Right kidney (tissue), 1 donor: ENCODE results near the gene SURF4.
"Not testable (repeated sequence)": the region's sequence is repeated elsewhere in the genome, so short reads cannot be mapped to it uniquely, and the experiment has no call there.

Experiments
- DNase-seq: peaks from one replicate; pipeline ENCODE4 v3.0.0-alpha.2; 2016

The SURF4 gene

DNA sequence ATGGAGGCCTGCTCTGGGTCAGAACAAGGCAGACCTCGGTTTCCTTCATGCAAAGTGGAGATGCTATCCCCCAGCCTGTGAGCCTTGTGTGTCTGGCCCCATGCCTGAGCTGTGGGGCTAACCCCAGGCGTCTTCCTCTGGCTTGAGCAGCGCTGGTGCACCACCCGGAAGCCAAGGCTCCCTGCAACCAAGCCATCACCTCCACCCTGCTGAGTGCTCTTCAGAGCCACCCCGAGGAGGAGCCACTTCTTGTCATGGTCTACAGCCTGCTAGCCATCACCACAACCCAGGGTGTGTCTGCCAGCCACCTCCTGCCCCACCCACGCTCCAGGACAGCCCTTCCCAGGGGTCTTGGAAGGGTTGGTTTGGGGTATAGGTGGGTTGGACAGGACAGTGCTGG is 25.7 kb upstream of the SURF4 start:
- no peak for DNase-seq

DNA sequence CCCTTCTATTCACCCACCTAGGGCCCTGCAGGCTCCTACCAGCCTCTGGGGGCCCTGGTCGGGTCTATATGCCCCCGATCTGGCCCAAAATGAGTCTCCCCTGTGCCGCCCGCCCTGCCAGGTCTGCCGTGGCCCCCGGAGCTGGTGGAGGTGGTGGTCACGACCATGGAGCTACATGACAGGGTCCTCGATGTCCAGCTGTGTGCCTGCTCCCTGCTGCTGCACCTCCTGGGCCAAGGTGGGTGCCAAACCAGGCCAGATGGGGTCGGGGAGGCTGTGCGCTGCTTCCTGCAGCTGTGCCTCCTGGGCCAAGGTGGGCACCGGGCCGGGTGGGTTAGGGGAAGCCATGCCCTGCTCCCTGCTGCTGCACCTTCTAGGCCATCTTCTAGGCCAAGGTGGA is 24.4 kb upstream of the SURF4 start:
- DNase-seq: no peak

DNA sequence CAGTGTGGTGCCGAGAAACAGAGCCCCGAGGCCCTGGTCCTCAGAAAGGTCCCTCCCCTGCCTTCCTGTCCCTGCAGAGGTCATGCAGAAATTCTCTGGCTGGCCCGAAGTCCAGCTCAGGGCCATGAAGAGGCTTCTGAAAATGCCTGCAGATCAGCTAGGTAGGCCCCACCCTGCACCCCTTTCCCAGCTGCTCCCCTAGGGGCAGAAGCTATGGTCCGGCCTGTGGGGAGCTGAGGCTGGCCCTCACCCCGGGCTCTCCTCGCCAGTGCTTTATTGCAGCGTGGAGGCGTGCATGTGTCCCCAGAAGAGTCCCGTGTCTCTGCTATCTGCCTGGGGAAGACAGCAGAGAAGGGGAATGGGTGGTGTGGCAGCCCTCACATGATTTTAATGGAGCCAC is 22.0 kb upstream of the SURF4 start:
- no peak for DNase-seq

DNA sequence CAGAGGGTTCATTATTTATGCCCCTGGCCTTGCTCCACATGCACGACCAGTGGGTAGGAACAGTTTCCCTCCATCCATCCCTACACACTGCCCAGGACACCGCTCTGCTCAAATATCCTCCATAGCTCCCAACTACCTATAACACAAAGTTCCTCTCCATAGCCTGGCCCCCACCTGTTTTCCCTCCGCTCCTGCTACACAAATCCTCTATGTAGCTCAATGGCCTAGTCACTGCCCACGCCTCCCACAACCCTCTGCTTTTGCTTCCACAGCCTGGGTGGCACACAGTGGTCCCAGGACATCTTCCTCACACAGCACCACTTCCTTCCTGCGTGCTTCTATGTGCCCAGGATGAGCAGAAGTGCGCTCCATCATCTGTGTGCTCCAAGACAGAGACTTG is 21.5 kb upstream of the SURF4 start:
- DNase-seq: no peak

DNA sequence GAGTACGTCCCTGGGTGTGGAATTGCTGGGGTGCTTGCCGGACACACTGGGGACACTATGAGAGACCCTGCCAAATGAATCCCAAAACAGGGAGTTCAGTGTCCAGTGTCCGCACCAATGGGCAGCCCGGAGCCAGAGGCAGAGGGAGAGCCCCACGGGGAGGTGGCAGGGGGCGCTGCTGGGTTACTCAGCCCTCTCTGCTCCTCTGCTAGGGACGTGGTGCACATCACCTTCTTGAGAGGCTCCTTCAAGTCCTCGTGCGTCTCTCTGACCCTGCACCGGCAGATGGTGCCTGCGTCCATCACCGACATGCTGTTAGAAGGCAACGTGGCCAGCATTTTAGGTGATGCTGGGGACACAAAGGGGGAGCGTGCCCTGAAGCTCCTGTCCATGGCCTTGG is 21.1 kb upstream of the SURF4 start:
- no peak for DNase-seq

DNA sequence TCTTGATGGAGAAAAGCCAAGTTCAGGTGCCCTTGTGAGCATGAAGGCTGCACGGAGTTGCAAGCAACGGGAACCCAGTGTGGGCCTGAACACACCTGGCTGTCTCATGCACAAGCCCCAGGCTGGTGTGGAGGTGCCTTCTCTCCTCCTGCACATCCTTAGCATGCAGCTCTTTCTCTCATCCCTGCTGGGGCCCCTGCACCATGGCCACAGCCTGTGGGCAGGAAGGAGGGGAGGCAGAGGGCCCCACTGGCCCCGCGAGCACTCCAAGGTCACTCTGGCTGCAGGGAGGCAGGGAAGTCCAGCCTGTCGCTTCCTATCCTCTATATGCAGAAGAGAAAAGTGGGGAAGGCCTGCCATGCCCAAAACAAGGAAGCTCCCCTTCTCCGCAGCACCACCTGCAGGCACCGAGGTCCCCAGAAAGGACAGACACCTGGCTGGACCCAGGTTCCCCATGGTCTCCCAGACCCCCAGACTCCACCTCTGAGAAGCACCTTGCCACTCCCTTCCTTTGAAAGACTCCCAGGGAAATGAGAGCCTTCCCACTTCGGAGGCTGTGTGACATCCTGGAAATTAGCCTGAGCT is 18.9 kb upstream of the SURF4 start:
- no peak for DNase-seq

DNA sequence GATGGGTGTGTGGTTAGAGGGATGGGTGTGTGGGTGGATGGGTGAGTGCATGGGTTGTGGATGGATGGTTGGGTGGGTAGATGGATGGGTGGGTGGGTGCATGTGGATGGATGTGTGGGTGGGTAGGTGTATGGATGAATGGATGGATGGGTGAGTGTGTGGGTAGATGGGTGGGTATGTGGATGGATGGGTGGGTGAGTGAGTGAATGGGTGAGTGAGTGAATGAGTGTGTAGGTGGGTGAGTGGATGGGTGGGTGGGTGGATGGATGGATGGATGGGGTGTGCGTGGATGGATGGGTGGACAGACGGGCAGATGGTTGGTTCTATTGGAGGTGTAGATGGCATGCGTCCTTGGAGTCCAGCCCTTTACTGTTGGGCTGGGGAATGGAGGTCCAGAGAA is 17.5 kb upstream of the SURF4 start:
- DNase-seq: no peak

DNA sequence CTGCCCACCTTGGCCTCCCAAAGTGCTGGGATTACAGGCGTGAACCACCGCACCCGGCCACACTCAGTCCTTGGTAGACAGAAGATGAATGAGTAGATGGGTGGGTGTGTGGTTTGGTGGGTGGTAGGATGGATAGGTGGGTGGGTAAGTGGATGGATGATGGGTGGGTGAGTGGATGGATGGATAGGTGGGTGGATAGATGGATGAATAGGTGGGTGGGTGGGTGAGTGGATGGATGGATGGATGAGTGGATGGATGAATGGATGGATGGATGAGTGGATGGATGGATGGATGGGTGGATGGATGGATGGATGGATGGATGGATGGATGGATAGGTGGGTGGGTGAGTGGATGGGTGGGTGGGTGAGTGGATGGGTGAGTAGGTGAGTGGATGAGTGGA is 16.4 kb upstream of the SURF4 start:
- not testable (repeated sequence) for DNase-seq

DNA sequence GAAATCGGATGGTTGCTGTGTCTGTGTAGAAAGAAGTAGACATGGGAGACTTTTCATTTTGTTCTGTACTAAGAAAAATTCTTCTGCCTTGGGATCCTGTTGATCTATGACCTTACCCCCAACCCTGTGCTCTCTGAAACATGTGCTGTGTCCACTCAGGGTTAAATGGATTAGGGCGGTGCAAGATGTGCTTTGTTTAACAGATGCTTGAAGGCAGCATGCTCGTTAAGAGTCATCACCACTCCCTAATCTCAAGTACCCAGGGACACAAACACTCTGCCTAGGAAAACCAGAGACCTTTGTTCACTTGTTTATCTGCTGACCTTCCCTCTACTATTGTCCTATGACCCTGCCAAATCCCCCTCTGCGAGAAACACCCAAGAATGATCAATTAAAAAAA is 15.6 kb upstream of the SURF4 start:
- not testable (repeated sequence) for DNase-seq

DNA sequence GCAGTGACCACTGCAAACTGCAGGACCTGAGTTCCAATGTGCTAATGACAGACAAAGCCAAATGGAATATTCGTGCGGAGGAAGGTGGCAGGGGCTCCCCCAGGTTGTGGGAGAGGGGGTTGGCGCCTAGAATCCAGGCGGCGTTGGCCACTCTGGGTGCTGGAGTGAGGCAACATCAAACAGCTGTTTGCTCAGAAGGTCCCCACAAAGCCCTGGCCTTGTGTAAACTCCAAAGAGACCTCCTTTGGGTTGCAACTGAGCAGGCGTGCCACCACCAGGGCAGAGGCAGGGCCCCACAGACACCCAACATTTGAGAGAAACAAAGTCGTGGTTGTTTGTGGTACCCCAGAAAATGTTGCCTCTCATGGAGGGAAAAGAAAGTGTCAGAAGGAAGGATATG is 14.9 kb upstream of the SURF4 start:
- DNase-seq: no peak

DNA sequence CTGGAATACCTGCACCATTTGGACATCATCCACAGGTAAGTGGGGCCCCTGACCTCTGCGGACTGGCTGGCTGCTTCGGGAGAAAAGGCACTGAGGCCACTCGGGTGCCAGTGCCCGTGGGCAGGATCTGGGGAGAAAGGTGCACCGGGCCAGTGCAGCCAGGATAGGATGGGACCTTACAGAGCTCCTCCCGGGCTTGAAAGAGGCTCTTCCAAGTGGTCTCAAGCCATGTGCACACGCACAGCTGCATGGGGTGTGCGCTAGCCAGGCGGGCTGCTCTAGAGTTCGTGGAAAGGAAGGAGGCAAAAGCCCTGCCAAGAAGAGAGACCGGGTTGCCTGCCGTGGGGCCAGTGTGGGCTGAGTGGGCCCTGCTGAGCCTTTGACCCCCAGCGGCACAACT is 13.7 kb upstream of the SURF4 start:
- no peak for DNase-seq

DNA sequence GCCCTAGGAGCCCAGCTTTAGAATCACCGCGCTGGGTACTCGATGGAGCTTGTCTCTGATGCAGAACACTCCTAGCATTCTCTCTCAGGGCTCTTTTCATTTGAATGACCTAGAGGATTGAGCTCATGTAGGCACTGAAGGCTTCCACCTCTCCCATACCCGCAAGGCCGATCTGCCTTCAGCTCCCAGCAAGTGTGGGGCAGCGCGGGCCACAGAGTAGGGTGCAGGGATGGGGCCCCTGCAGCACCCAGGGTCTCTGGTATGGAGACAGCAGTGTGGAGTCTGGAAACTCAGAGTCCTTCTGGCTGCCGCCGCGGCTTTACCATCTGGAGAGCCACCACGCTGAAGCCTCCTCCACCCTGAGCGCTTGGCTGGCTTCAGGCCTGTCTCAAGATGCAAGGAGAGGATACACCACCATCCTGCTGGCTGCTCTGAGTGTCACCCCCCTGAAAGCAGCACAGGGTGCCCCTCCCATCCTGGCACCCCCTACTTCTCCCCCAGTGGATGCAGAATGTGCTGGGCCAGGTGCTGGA is 13.2 kb upstream of the SURF4 start:
- no peak for DNase-seq

DNA sequence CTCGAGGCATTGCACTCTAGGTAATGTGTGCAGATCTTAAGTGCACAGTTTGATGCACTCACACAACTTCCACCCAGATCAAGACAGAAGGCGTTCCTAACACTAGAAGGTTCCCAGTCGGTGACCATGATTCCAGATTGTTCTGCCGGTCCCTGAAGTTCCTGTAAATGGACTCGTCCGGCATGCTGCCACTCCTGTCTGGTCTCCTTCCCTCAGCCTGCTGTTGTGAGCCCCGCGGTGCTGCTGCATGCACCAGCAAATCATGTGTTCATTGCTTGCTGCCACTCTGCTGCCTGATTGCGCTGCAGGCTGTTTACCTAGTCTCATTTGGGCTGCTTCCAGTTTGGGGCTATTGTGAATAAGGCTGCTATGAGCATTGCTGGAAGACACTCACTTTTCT is 11.8 kb upstream of the SURF4 start:
- no peak for DNase-seq

DNA sequence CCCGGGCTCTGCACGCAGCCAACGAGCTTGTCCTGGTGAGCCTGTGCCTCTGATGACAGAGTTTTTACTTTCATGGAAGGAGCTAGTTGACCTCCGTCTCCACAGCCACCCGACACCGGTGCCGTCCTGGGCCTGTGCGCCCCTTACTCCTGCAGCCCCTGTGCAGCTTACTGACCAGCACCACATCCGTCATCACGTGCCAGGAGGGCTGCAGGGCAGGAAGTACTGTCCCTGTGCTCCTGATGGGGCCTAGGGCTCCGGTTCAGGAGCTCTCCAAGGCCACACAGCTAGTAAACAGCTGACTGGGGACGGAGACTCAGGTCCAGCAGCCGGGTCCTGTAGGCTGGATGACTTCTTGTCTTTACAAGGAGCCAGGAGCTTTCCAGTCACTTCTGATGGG is 10.5 kb upstream of the SURF4 start:
- DNase-seq: no peak

DNA sequence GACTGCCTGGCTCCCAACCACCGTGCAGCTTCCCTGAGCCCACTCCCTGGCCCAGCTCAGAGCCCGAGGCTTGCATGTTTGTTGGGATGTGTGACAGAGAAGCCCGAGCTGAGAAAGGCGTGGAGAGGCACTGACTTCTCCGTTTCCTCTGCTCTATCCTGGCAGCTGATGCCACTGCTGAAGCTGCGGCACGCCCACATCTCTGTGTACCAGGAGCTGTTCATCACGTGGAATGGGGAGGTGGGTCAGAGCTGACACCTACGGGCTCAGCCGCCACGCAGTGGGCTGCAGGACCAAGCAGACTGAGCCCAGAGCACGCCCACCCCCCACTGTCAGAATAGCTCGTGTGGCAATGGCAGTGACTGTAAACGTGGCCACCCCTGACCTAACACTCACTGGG is 9.6 kb upstream of the SURF4 start:
- DNase-seq: no peak

DNA sequence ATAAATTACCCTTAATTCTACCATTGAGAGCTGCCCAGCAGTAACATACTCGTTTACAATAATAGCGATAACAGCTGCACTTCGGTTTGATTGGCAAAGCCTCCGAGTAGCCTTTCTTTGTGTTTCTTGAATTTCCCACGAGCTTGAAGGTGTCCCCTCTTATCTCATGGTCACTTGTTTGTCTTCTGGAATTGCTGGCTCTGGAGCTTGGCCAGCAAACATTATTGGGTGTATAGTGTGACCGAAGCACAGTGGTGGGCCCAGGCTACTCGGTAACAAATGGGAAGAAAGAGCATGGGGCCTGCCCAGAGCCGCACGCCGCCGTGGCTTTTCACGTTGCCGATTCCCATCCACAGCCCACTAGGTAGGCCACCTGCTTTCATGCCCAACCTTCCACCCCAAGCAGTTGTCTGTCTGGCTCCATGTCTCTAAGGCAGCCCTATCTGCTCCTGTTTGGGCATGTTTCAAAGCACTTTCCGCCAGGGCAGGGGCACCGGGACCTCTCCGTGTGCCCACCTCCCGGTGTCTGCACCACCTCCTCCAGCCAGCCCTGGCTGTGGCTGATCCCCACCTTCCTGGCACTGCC is 9.0 kb upstream of the SURF4 start:
- no peak for DNase-seq

DNA sequence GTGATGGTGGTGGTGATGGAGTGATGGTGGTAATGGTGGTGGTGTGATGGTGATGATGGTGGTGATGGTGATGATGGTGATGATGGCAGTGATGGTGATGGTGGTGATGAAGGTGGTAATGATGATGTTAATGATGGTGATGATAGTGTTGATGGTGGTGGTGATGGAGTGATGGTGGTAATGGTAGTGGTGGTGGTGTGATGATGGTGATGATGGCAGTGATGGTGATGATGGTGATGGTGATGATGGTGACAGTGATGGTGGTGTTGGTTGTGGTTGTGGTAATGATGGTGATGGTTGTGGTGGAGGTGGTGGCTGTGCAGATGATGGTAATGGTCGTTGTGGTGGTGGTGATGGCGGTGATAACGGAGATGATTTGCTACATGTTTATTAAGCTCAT is 7.6 kb upstream of the SURF4 start:
- no peak for DNase-seq

DNA sequence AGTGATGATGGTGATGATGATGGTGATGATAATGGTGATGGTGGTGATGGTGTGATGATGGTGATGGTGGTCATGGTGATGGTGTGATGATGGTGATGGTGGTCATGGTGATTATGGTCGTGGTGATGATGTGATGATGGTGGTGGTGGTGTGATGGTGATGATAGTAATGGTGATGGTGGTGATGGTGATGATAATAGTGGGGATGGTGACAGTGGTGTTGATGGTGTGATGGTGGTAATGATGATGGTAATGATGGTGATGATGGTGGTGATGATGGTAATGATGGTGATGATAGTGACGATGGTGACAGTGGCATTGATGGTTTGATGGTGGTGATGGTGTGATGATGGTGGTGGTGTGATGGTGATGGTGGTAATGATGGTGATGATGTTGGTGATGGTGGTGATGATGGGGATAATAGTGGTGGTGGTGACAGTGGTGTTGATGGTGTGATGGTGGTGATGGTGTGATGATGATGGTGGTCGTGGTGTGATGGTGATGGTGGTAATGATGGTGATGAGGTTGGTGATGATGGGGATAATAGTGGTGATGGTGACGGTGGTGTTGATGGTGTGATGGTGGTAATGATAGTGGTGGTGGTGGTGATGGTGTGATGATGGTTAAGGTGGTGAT is 6.8 kb upstream of the SURF4 start:
- no peak for DNase-seq

DNA sequence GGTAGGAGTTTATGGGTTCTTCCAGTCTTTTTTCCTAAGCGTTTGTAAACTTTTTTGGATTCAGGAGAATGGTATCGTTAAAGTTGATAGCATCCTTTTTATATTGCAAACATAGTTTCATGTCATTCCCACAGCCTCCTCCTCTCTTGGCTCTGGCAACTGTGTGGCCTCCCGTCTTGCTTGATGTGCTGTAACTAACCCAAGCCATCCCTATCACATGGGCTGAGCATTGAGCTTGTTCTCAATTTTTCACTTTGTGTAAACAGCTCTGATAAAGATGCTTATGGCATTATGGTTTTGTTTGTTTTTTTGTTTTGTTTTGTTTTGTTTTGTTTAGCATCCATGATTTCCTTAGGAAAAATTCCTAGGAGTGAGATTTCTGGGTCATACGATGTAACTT is 4.9 kb upstream of the SURF4 start:
- no peak for DNase-seq

DNA sequence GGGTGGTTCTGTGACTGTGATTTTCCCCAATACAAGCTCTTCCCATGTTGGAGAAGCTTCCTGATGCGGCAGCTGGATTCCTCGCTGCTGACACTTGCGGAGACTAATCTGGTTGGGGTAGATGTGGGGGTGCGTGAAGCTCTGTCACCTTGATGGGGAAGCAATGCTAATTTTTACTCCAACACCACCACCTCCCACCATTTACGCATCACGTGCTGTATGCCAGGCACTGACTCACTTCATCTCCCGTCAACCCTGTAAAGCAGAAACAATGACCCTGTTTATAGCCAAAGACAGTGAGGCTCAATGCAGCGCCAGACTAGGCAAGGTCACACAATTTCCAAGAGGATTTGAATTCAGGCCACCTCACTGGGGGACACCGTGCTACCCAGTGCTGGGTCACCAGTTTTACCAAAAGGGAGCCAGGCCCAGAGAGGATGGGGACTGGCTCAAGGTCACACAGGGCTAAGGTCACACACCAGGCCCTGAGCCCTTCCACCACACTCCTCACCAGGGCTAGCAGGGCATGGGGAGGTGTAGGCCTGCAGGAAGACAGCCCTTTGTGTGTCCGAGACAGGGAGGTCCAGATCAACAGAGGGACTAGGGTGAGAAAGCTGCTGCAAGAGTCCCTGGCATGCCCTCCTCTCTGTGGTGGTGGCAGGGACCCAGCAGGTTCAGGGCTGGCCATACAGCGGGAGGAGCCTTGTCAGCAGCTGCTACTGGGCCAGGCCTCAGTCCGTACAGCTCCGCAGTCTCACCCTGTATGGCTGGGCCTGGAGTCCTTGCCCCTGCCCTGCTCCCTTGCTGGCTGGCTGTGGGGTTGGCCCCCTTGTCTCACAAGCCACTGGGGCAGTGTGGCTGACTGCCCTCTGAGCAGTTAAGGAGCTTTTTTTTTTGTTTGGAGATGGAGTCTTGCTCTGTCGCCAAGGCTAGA is 3.6 kb upstream of the SURF4 start:
- no peak for DNase-seq

DNA sequence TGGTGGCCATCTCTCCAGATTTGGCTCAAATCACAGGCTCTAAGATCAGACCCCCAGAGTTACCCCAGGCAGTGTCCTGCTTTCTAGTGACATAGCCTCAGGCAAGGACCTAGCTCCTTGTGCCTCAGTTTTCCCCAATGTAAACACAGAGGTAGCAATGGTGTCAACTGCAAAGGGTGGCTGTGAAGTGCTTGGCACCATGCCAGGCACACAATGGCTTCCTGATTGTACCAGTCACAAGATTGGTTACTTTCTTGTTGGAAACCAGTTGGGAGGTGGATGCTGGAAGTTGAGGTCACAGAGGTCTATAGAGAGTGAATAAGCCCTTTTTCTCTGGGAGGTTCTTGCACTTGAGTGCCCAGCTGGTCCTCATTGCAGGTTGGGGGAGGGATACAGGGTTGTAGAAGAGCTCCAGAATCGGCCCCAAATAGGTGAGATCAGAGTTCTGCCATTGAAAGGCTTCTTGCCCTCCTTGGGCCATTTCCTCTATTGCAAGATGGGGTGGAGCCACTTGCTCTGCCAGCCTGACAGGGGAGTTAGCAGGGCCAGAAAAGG is 2.6 kb upstream of the SURF4 start:
- DNase-seq: no peak

DNA sequence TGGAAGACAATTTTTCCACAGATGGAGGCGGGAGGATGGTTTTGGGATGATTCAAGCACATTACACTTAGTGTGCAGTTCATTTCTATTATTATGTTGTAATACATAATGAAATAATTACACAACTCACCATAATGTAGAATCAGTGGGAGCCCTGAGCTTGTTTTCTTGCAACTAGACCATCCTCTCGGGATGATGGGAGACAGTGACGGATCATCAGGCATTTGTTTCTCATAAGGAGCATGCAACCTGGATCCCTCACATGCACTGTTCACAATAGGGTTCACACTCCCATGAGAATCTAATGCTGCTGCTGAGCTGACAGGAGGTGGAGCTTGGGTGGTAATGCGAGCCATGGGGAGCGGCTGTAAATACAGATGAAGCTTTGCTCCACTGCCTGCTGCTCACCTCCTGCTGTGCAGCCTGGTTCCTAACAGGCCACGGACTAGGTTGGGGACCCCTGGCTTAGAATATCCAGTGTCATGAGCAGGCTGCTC is 1.9 kb upstream of the SURF4 start:
- no peak for DNase-seq

DNA sequence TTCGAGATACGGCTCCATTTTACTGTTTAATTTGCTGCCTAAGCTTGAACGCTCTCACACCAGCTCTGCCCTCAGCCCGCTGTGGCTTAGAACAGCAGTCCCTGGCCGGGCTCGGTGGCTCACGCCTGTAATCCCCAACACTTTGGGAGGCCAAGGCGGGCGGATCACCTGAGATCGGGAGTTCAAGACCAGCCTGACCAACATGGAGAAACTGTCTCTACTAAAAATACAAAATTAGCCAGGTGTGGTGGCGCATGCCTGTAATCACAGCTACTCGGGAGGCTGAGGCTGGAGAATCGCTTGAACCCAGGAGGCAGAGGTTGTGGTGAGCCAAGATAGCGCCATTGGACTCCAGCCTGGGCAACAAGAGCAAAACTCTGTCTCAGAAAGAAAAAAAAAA is 1.4 kb upstream of the SURF4 start:
- DNase-seq: not testable (repeated sequence)
